K562 (cell line): ENCODE measurements around the gene TRIAP1.

Source experiments
- CHD7 ChIP-seq: fragments of 200-600 bp; sonication (generic); IDR thresholded peaks from one replicate; pipeline ENCODE4 v1.6.1; 2012; ENCODE audit warnings: mild to moderate bottlenecking, low read depth, low read length, inconsistent platforms
- CTCF ChIP-seq, 3 experiments: IDR thresholded peaks in 2 of 3; conservative IDR thresholded peaks in 1 of 3; 2 replicates each; pipeline ENCODE4 v1.5.1; 2011 to 2012; ENCODE audit warnings: low read length in 3 of 3, mild to moderate bottlenecking in 3 of 3, control low read depth in 2 of 3, improper control_type of control experiment in 1 of 3, inconsistent platforms in 1 of 3, low read depth in 1 of 3, mixed read lengths in 1 of 3, moderate library complexity in 1 of 3; ENCODE audit not compliant: insufficient read depth in 2 of 3
- GABPA ChIP-seq: fragments of 200-800 bp; sonication (Bioruptor generic); conservative IDR thresholded peaks from 2 replicates; pipeline ENCODE4 v1.6.1; 2016; ENCODE audit warnings: low read depth, missing genetic modification characterization, missing compliant biosample characterization
- GTF2F1 ChIP-seq: IDR thresholded peaks from 2 replicates; pipeline ENCODE4 v1.6.1; 2011; ENCODE audit warnings: low read depth, low read length, improper control_type of control experiment
- IRF1 ChIP-seq: sonication (generic); formaldehyde crosslinking; IDR thresholded peaks from 2 replicates; pipeline ENCODE4 v1.8.0; 2022; ENCODE audit warnings: missing genetic modification reagents, mild to moderate bottlenecking, borderline replicate concordance
- PML ChIP-seq: IDR thresholded peaks from 2 replicates; pipeline ENCODE4 v1.6.1; 2012; ENCODE audit warnings: low read length, inconsistent platforms
- YBX1 ChIP-seq: fragments of 450-650 bp; IDR thresholded peaks from 2 replicates; pipeline ENCODE4 v1.7.1; 2016; ENCODE audit warnings: mild to moderate bottlenecking
- ZFX ChIP-seq: sonication (generic); formaldehyde crosslinking; IDR thresholded peaks from 2 replicates; pipeline ENCODE4 v1.8.0; 2022; ENCODE audit warnings: mild to moderate bottlenecking, missing genetic modification reagents, moderate library complexity
- ZSCAN29 ChIP-seq: fragments of 450-650 bp; IDR thresholded peaks from 2 replicates; pipeline ENCODE4 v1.6.1; 2017

GRCh38 chr12:120438495-120439198, 7.5 kb downstream of the TRIAP1 start:
- TF ChIP-seq GABPA (tag), result no peak
- no peak for TF ChIP-seq ZSCAN29
- TF ChIP-seq ZFX, result no peak
- no peak for TF ChIP-seq IRF1 (CRISPR knock-in tag)
- TF ChIP-seq YBX1, result no peak
- no peak for TF ChIP-seq GTF2F1
- no peak for TF ChIP-seq CTCF (IDR thresholded peaks at IDR 0.05 in 2 of 3, conservative IDR thresholded peaks at IDR 0.05 in 1 of 3; ENCODE audit: insufficient read depth in 2 of 3, low read depth in 1 of 3, low read length in 3 of 3)
- no peak for TF ChIP-seq CHD7
- no peak for TF ChIP-seq PML
